ENCODE results near the gene CSNK1D.
A peak's percentile ranks its signal among the peaks of the same experiment; 100 is the strongest.

The CSNK1D gene

GRCh38 chr17:82228278-82228841, 45.1 kb downstream of the CSNK1D start:
- Histone ChIP-seq H3K27me3 (ENCODE audit: insufficient read depth, low read length) (peaks cover 15% of the 10 kb centered on the region), H3K36me3 (ENCODE audit: control insufficient read depth in 1 of 2, insufficient read depth in 2 of 2, low read length in 2 of 2) (peaks cover 0 to 2% of the 10 kb centered on the region in 2 experiments), H3K4me1 (ENCODE audit: control insufficient read depth in 1 of 2, insufficient read depth in 2 of 2, low read length in 2 of 2) (peaks cover 22 to 37% of the 10 kb centered on the region in 2 experiments), H3K79me2 (ENCODE audit: control insufficient read depth, insufficient read depth, low read length, poor library complexity) (peaks cover 12% of the 10 kb centered on the region), H2BK120ac (ENCODE audit: insufficient read depth, low read length, poor library complexity) (peak overlapping the region; percentile 72), H3K4ac (ENCODE audit: low read depth, low read length) (peak overlapping the region; percentile 28), H2AK5ac (ENCODE audit: low read length) (peak overlapping the region; percentile 60), H4K8ac (ENCODE audit: low read depth, low read length) (peak overlapping the region; percentile 77), H3K79me1 (ENCODE audit: low read length) (peaks cover 15% of the 10 kb centered on the region), H3K14ac (ENCODE audit: low read length) (peak overlapping the region; percentile 54), H3K4me2 (ENCODE audit: low read length) (peak overlapping the region; percentile 93), H3K9ac (ENCODE audit: low read length) (no peak overlapping the region), H2BK12ac (ENCODE audit: low read length) (peak overlapping the region; percentile 47), H3K4me3 (ENCODE audit: low read depth, low read length) (peak overlapping the region; percentile 62), H3K9me3 (ENCODE audit: insufficient read depth, low read depth, low read length) (peaks cover 3% of the 10 kb centered on the region), H2AFZ (ENCODE audit: insufficient read depth, low read length, poor library complexity) (peak overlapping the region; percentile 33), H4K12ac (ENCODE audit: low read depth, low read length) (peak overlapping the region; percentile 28), H3K18ac (ENCODE audit: low read length) (peak overlapping the region; percentile 48), H3K27ac (ENCODE audit: low read depth, low read length) (no peak overlapping the region), H2BK5ac (ENCODE audit: low read depth, low read length, poor library complexity) (no peak overlapping the region), H4K91ac (ENCODE audit: low read depth, low read length) (peak overlapping the region; percentile 87), H3K23ac (ENCODE audit: low read length) (no peak overlapping the region)
- peak in 1 of 2 donors; percentile 34 for DNase-seq
- no CpG with 5 or more reads among the region's 63 CpGs for WGBS (ENCODE audit: extremely low coverage, insufficient coverage, insufficient read length)

GRCh38 chr17:82227629-82228277, 45.7 kb downstream of the CSNK1D start:
- WGBS (ENCODE audit: extremely low coverage, insufficient coverage, insufficient read length), result no CpG with 5 or more reads among the region's 18 CpGs
- Histone ChIP-seq H4K12ac (ENCODE audit: low read depth, low read length) (no peak overlapping the region), H3K14ac (ENCODE audit: low read length) (no peak overlapping the region), H3K4me2 (ENCODE audit: low read length) (peak overlapping the region; percentile 93), H2BK12ac (ENCODE audit: low read length) (no peak overlapping the region), H3K27ac (ENCODE audit: low read depth, low read length) (no peak overlapping the region), H4K91ac (ENCODE audit: low read depth, low read length) (peak overlapping the region; percentile 87), H3K4me1 (ENCODE audit: control insufficient read depth in 1 of 2, insufficient read depth in 2 of 2, low read length in 2 of 2) (peaks cover 20 to 31% of the 10 kb centered on the region in 2 experiments), H2AFZ (ENCODE audit: insufficient read depth, low read length, poor library complexity) (no peak overlapping the region), H3K36me3 (ENCODE audit: control insufficient read depth in 1 of 2, insufficient read depth in 2 of 2, low read length in 2 of 2) (no peaks in the 10 kb centered on the region), H3K79me2 (ENCODE audit: control insufficient read depth, insufficient read depth, low read length, poor library complexity) (peaks cover 12% of the 10 kb centered on the region), H2AK5ac (ENCODE audit: low read length) (no peak overlapping the region), H2BK120ac (ENCODE audit: insufficient read depth, low read length, poor library complexity) (no peak overlapping the region), H2BK5ac (ENCODE audit: low read depth, low read length, poor library complexity) (no peak overlapping the region), H4K8ac (ENCODE audit: low read depth, low read length) (no peak overlapping the region), H3K4ac (ENCODE audit: low read depth, low read length) (no peak overlapping the region), H3K18ac (ENCODE audit: low read length) (no peak overlapping the region), H3K9me3 (ENCODE audit: insufficient read depth, low read depth, low read length) (peaks cover 3% of the 10 kb centered on the region), H3K23ac (ENCODE audit: low read length) (no peak overlapping the region), H3K79me1 (ENCODE audit: low read length) (peaks cover 15% of the 10 kb centered on the region), H3K27me3 (ENCODE audit: insufficient read depth, low read length) (peaks cover 15% of the 10 kb centered on the region), H3K4me3 (ENCODE audit: low read depth, low read length) (no peak overlapping the region), H3K9ac (ENCODE audit: low read length) (no peak overlapping the region)
- DNase-seq, result no peak

- Histone ChIP-seq H3K79me1 (ENCODE audit: low read length) (peaks cover 15% of the 10 kb centered on the region), H3K9ac (ENCODE audit: low read length) (no peak overlapping the region), H2BK120ac (ENCODE audit: insufficient read depth, low read length, poor library complexity) (no peak overlapping the region), H3K79me2 (ENCODE audit: control insufficient read depth, insufficient read depth, low read length, poor library complexity) (peaks cover 12% of the 10 kb centered on the region), H4K12ac (ENCODE audit: low read depth, low read length) (no peak overlapping the region), H3K14ac (ENCODE audit: low read length) (no peak overlapping the region), H3K4me3 (ENCODE audit: low read depth, low read length) (no peak overlapping the region), H3K27me3 (ENCODE audit: insufficient read depth, low read length) (peaks cover 15% of the 10 kb centered on the region), H3K36me3 (ENCODE audit: control insufficient read depth in 1 of 2, insufficient read depth in 2 of 2, low read length in 2 of 2) (no peaks in the 10 kb centered on the region), H3K4ac (ENCODE audit: low read depth, low read length) (no peak overlapping the region), H3K18ac (ENCODE audit: low read length) (no peak overlapping the region), H4K91ac (ENCODE audit: low read depth, low read length) (no peak overlapping the region), H3K9me3 (ENCODE audit: insufficient read depth, low read depth, low read length) (peaks cover 3% of the 10 kb centered on the region), H2AK5ac (ENCODE audit: low read length) (peak overlapping the region; percentile 12), H4K8ac (ENCODE audit: low read depth, low read length) (no peak overlapping the region), H2BK5ac (ENCODE audit: low read depth, low read length, poor library complexity) (no peak overlapping the region), H3K4me1 (ENCODE audit: control insufficient read depth in 1 of 2, insufficient read depth in 2 of 2, low read length in 2 of 2) (peaks cover 17 to 27% of the 10 kb centered on the region in 2 experiments), H3K23ac (ENCODE audit: low read length) (no peak overlapping the region), H2BK12ac (ENCODE audit: low read length) (no peak overlapping the region), H3K4me2 (ENCODE audit: low read length) (no peak overlapping the region), H2AFZ (ENCODE audit: insufficient read depth, low read length, poor library complexity) (no peak overlapping the region), H3K27ac (ENCODE audit: low read depth, low read length) (no peak overlapping the region)
- DNase-seq, result no peak
- no CpG with 5 or more reads among the region's 16 CpGs for WGBS (ENCODE audit: extremely low coverage, insufficient coverage, insufficient read length)
Observed at GRCh38 chr17:82226809-82227628, 46.5 kb downstream of the CSNK1D start.

GRCh38 chr17:82226146-82226808, 47.2 kb downstream of the CSNK1D start:
- Histone ChIP-seq H3K4me3 (ENCODE audit: low read depth, low read length) (peak overlapping the region; percentile 14), H2BK5ac (ENCODE audit: low read depth, low read length, poor library complexity) (no peak overlapping the region)

More at GRCh38 chr17:82226146-82226808, 47.2 kb downstream of the CSNK1D start:
- no peak overlapping the region for H2BK12ac ChIP-seq (ENCODE audit: low read length)
- no peak overlapping the region for H3K14ac ChIP-seq (ENCODE audit: low read length)
- peaks cover 15 to 22% of the 10 kb centered on the region in 2 experiments for H3K4me1 ChIP-seq (ENCODE audit: control insufficient read depth in 1 of 2, insufficient read depth in 2 of 2, low read length in 2 of 2)
- H3K27me3 ChIP-seq (ENCODE audit: insufficient read depth, low read length), result peaks cover 15% of the 10 kb centered on the region
- no peak overlapping the region for H3K4ac ChIP-seq (ENCODE audit: low read depth, low read length)
- DNase-seq, result no peak
- H3K79me2 ChIP-seq (ENCODE audit: control insufficient read depth, insufficient read depth, low read length, poor library complexity), result peaks cover 7% of the 10 kb centered on the region
- H3K79me1 ChIP-seq (ENCODE audit: low read length), result peaks cover 9% of the 10 kb centered on the region
- H3K36me3 ChIP-seq (ENCODE audit: control insufficient read depth in 1 of 2, insufficient read depth in 2 of 2, low read length in 2 of 2), result no peaks in the 10 kb centered on the region
- no peak overlapping the region for H2BK120ac ChIP-seq (ENCODE audit: insufficient read depth, low read length, poor library complexity)
- no peak overlapping the region for H4K12ac ChIP-seq (ENCODE audit: low read depth, low read length)
- H4K91ac ChIP-seq (ENCODE audit: low read depth, low read length), result peak overlapping the region; percentile 20
- H3K18ac ChIP-seq (ENCODE audit: low read length), result no peak overlapping the region
- peak overlapping the region; percentile 40 for H2AK5ac ChIP-seq (ENCODE audit: low read length)
- H3K4me2 ChIP-seq (ENCODE audit: low read length), result no peak overlapping the region
- no CpG with 5 or more reads among the region's 15 CpGs for WGBS (ENCODE audit: extremely low coverage, insufficient coverage, insufficient read length)
- no peak overlapping the region for H4K8ac ChIP-seq (ENCODE audit: low read depth, low read length)
- H2AFZ ChIP-seq (ENCODE audit: insufficient read depth, low read length, poor library complexity), result no peak overlapping the region
- H3K27ac ChIP-seq (ENCODE audit: low read depth, low read length), result no peak overlapping the region
- no peak overlapping the region for H3K23ac ChIP-seq (ENCODE audit: low read length)
- peaks cover 3% of the 10 kb centered on the region for H3K9me3 ChIP-seq (ENCODE audit: insufficient read depth, low read depth, low read length)
- no peak overlapping the region for H3K9ac ChIP-seq (ENCODE audit: low read length)
